Astrocyte of the hippocampus (primary cell): ENCODE data around the gene ABCB4.

Source experiments
- DNase-seq: peaks from one replicate; pipeline ENCODE4 v3.0.0; 2011; ENCODE audit warnings: low read depth, low spot score

Gene ABCB4

GRCh38 chr7:87424075-87424474 lies 51.4 kb downstream of the ABCB4 start:
- no peak for DNase-seq

- no peak for DNase-seq
Measured at GRCh38 chr7:87420173-87420572, 55.3 kb downstream of the ABCB4 start.

GRCh38 chr7:87416682-87417587 lies 58.5 kb downstream of the ABCB4 start:
- peak; percentile 79 for DNase-seq

GRCh38 chr7:87414794-87415188 lies 60.7 kb downstream of the ABCB4 start:
- DNase-seq, result no peak

GRCh38 chr7:87413951-87414793 lies 61.3 kb downstream of the ABCB4 start:
- peak; percentile 63 for DNase-seq

- peak; percentile 47 for DNase-seq
Measured at GRCh38 chr7:87413029-87413428, 62.5 kb downstream of the ABCB4 start.

GRCh38 chr7:87411186-87411585 lies 64.3 kb downstream of the ABCB4 start:
- DNase-seq, result peak; percentile 11

- DNase-seq, result no peak
Measured at GRCh38 chr7:87404674-87405073, 70.8 kb downstream of the ABCB4 start.

GRCh38 chr7:87398446-87398845 lies 77.0 kb downstream of the ABCB4 start:
- DNase-seq, result peak; percentile 44

GRCh38 chr7:87395442-87396020 lies 79.9 kb downstream of the ABCB4 start:
- no peak for DNase-seq

- DNase-seq, result no peak
Measured at GRCh38 chr7:87391020-87391701, 84.3 kb downstream of the ABCB4 start.

GRCh38 chr7:87380905-87381304 lies 94.6 kb downstream of the ABCB4 start:
- DNase-seq, result no peak

GRCh38 chr7:87375662-87376435 lies 99.6 kb downstream of the ABCB4 start:
- no peak for DNase-seq

GRCh38 chr7:87370660-87371180 lies 104.8 kb downstream of the ABCB4 start:
- DNase-seq, result peak; percentile 16

- no peak for DNase-seq
Measured at GRCh38 chr7:87369216-87369615, 106.3 kb downstream of the ABCB4 start.

- DNase-seq, result no peak
Measured at GRCh38 chr7:87364246-87364645, 111.2 kb downstream of the ABCB4 start.

GRCh38 chr7:87363342-87363741 lies 112.1 kb downstream of the ABCB4 start:
- no peak for DNase-seq

- no peak for DNase-seq
Measured at GRCh38 chr7:87361320-87361719, 114.2 kb downstream of the ABCB4 start.

- peak; percentile 87 for DNase-seq
Measured at GRCh38 chr7:87359366-87359765, 116.1 kb downstream of the ABCB4 start.

- DNase-seq, result no peak
Measured at GRCh38 chr7:87356448-87356847, 119.0 kb downstream of the ABCB4 start.

- DNase-seq, result peak; percentile 8
Measured at GRCh38 chr7:87354749-87355148, 120.7 kb downstream of the ABCB4 start.
